H1 (cell line): ENCODE data around the gene TAGLN2. TPM values are rescaled to one million over a fixed set of nuclear protein-coding genes. Genes with fewer than 3 reads are reported as not detected.

Experiments used
- HDAC2 ChIP-seq, 2 experiments: fragments of 300-600 bp in 1 of 2; sonication (generic) in 1 of 2; IDR thresholded peaks; 2 replicates each; pipeline ENCODE4 v1.6.1; 2011 to 2012; ENCODE audit warnings: low read depth in 2 of 2, low read length in 2 of 2, mild to moderate bottlenecking in 2 of 2, moderate library complexity in 2 of 2, borderline replicate concordance in 1 of 2, inconsistent platforms in 1 of 2
- KDM5A ChIP-seq: fragments of 200-600 bp; IDR thresholded peaks from 2 replicates; pipeline ENCODE4 v1.7.1; 2012; ENCODE audit warnings: mild to moderate bottlenecking, low read length, inconsistent platforms, mixed read lengths
- MAFK ChIP-seq: IDR thresholded peaks from 2 replicates; pipeline ENCODE4 v1.6.1; 2012; ENCODE audit warnings: low read depth, mild to moderate bottlenecking, improper control_type of control experiment, low read length
- NANOG ChIP-seq: IDR thresholded peaks from 2 replicates; pipeline ENCODE4 v1.6.1; 2011; ENCODE audit warnings: low read length, low read depth, mild to moderate bottlenecking, inconsistent platforms; ENCODE audit not compliant: insufficient read depth, poor library complexity, severe bottlenecking
- SP4 ChIP-seq: IDR thresholded peaks from 2 replicates; pipeline ENCODE4 v1.6.1; 2012; ENCODE audit warnings: low read length, inconsistent platforms
- TCF12 ChIP-seq: IDR thresholded peaks from 2 replicates; pipeline ENCODE4 v1.6.1; 2011; ENCODE audit warnings: low read depth, mild to moderate bottlenecking, low read length
- ZNF274 ChIP-seq: IDR thresholded peaks from 2 replicates; pipeline ENCODE4 v1.7.0; 2012; ENCODE audit warnings: low read length, borderline replicate concordance; ENCODE audit errors: extremely low read depth
- polyA plus RNA-seq, 7 experiments: library from polyadenylated mRNA; depleted of rRNA in 3 of 7; stranded (reverse) in 5 of 7; unstranded in 2 of 7; fragments of >200 nt in 5 of 7; fragments of 200-250 nt in 2 of 7; gene quantifications; 1 replicate in 5 of 7; 2 replicates in 1 of 7; 4 replicates in 1 of 7; pipeline versions ENCODE4 v1.2.1 to v1.2.3, GENCODE V29; 2011 to 2013; ENCODE audit warnings: missing spikeins in 2 of 7, mixed read lengths in 2 of 7
- total RNA-seq: library from RNA; stranded (reverse); fragmentation: NEBNext Ultra II Directional; extraction: Animal tissue kit (Norgen Biotek cat#: 25700); gene quantifications from 2 replicates; pipeline ENCODE4 v1.2.1, GENCODE V29; 2021

Gene TAGLN2
- total and polyA plus RNA-seq, 2 of the 8 experiments (the other 6 are each of a cell fraction or from before 2014, with no cell fraction given), result 93.0 to 114 TPM

- TF ChIP-seq ZNF274, result no peak
- no peak for TF ChIP-seq NANOG
- TF ChIP-seq KDM5A, result no peak
- TF ChIP-seq HDAC2 (IDR thresholded peaks at IDR 0.05; ENCODE audit: borderline replicate concordance in 1 of 2, low read depth in 2 of 2, low read length in 2 of 2), result no peak
- no peak for TF ChIP-seq TCF12
- TF ChIP-seq SP4, result no peak
- no peak for TF ChIP-seq MAFK
These were observed 27.3 kb downstream of the TAGLN2 start (continued) for GRCh38 chr1:159897962-159898361.
